Middle frontal gyrus (tissue), 1 donor: Measurements from ENCODE around the gene RASGRP4.
A peak's percentile ranks its signal among the peaks of the same experiment; 100 is the strongest.
"Not testable (repeated sequence)": the region's sequence is repeated elsewhere in the genome, so short reads cannot be mapped to it uniquely, and the experiment has no call there.

Source experiments
- DNase-seq: peaks from one replicate; pipeline ENCODE4 v3.0.0-alpha.2; 2015; ENCODE audit warnings: low spot score; ENCODE audit errors: extremely low spot score

The RASGRP4 gene

GRCh38 chr19:38417544-38418506 lies 8.2 kb downstream of the RASGRP4 start:
- no peak for DNase-seq

DNA sequence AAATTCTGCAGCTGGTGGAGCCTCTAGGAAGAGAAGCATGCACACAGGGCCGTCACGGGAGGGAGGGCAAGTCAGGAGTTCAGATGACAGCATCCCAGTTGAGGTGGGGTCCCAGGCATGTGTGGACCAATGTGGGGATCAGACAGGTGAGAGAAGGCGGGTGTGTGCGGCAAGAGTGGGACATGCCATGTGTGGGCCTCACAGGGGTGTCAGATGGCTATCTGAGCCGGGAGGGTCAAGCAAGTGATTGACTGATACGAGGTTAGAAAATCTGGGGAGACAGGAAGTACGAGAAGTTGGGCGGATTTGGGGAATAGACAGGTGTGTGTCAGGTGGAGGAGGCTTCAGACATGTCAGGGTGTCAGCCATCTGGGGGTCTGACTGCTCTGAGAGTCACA lies 8.9 kb downstream of the RASGRP4 start:
- DNase-seq: no peak

GRCh38 chr19:38413416-38413815 lies 12.6 kb downstream of the RASGRP4 start:
- DNase-seq: no peak

DNA sequence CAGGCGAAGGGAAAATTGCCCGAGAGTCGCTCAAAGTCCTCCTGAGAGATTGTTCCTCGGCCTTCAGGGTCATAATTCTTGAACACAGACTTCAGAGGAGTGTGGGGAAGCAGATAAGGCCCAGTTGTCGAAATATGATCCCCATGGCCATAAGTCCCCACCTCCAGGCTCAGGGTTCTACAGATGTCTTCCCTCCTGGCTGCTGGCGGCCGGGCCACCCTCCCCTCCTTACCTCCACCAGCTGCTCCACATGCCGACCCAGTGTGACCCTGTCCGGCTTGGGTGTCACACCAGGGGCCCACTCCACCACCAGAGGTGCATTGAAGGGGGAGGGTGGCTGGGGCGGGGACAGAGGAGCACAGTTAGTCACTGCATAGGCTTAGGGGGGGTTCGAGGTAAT lies 13.1 kb downstream of the RASGRP4 start:
- DNase-seq: no peak

GRCh38 chr19:38412491-38412890 lies 13.5 kb downstream of the RASGRP4 start:
- no peak for DNase-seq

DNA sequence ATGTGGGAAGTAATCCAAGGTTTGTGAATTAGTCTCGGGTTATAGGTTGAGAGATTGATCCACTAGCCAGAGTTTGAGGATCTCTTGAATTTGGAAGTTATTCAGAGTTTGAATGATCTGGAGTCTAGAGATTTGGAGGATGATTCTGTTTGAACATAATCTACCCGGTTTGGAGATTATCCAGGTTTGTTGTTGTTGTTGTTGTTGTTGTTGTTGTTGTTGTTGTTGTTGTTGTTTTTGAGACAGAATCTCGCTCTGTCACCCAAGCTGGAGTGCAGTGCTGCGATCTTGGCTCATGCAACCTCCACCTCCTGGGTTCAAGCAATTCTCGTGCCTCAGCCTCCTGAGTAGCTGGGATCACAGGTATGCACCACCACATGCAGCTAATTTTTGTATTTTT lies 14.1 kb downstream of the RASGRP4 start:
- not testable (repeated sequence) for DNase-seq

- DNase-seq: no peak
These were observed 14.8 kb downstream of the RASGRP4 start for GRCh38 chr19:38411041-38411712.

- not testable (repeated sequence) for DNase-seq
These were observed 15.6 kb downstream of the RASGRP4 start for GRCh38 chr19:38410407-38410806.

DNA sequence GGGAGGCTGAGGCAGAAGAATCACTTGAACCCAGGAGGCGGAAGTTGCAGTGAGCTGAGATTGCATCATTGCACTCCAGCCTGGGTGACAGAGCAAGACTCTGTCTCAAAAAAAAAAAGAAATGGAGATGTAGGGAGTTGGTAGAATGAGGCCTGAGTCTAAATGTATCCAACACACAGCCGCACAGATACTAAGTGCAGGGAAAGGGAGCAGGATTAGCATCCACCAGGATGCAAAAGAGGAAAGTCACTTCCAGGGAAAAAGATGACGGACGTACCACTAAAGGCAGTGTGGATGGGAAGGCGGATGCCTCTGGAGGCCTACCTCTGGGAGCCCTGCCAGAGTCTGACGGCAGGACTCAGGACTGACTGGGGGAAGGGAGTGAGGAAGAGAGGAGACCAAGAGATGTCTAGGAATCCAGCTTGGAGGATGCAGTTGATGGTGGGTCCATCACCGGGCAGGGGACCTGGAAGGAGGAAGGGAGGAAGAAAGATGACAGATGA lies 16.3 kb downstream of the RASGRP4 start:
- no peak for DNase-seq

DNA sequence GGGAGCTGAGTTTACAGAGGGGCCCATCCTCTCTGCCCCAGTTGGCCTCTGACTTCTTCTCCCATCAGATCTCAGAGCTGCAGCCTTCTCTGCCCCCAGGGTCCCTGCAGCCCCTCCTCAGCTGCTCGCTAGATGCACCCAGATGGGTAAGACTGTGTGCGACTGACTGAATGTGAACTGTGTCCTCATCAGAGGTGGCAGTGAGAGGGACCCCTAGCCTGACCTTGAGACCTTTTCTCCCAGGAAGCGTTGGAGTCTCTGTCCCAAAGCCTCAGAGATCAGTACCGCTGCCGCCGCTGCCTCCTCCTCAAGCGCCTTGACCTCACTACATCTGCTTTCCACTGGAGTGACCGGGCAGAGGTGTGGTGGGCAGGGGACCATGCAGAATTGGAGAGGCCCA lies 20.7 kb downstream of the RASGRP4 start:
- DNase-seq: no peak

DNA sequence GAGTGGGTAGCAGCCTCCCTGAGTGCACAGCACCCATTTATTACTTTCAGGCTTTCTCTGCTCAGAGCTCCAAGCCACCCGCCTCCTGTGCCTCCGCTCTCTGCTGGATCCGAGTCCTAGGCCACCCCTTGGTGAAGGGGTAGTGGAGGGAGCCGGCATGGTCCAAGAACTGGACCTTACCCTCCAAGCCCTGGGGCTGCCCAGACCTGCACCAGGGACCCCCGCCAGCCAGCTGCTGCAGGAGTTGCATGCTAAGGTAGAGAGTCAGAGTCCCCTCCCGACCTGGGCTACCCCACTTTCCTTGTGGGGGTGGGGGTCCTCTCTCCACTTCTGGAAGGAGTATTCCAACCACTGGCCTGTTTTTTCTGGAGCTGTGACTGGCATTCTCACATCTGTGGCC lies 21.2 kb downstream of the RASGRP4 start:
- DNase-seq: no peak

DNA sequence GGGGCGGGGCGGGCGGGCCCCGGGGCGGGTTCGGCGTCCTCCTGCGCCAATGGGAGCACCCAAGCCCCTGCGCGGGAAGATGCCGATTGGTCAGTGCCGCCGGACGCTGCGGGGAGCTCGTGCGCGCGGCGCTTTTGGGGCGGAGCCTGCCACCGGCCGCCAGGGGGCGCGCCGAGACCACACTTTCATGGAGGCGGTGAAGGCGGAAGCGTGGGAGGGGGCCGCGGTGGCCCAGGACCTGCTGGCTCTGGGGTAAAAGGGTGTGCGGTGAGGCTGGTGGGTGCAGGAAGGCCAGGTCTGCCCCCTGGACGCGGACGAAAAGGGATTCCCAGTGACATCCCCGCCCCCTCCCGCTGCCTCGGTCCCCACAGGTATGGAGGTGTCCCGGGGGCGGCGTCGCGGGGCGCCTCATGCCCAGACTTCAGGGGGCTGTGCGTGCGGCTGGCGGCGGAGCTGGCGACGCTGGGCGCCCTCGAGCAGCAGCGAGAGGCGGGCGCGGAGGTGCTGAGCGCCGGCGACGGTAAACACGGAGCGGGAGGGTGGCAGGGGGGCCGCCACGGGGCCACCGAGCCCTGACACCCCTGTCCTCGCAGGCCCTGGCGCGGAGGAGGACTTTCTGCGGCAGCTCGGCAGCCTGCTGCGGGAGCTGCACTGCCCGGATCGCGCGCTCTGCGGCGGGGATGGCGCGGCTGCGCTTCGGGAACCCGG lies 22.9 kb downstream of the RASGRP4 start, which contains the start of gene FAM98C:
TSS of gene FAM98C (plus strand) at position 127 of the 708 bp plus-strand sequence. CDS start at position 188, 61 bp downstream.
- peak; percentile 94 for DNase-seq

DNA sequence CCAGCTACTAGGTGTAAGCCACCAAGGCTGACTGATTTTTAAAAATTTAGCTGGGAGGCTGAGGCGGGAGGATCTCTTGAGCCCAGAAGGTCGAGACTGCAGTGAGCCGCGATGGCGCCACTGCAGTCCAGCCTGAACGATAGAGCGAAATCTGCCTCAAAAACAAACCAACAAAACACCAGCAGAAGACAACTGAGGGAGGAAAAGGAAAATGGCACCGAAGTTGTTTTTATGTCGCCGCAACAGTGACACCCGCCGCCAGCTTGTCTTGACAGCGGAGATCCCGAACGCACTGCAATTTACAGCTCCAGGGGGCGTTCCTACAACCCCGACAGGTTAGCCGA lies 23.4 kb downstream of the RASGRP4 start:
- no peak for DNase-seq

DNA sequence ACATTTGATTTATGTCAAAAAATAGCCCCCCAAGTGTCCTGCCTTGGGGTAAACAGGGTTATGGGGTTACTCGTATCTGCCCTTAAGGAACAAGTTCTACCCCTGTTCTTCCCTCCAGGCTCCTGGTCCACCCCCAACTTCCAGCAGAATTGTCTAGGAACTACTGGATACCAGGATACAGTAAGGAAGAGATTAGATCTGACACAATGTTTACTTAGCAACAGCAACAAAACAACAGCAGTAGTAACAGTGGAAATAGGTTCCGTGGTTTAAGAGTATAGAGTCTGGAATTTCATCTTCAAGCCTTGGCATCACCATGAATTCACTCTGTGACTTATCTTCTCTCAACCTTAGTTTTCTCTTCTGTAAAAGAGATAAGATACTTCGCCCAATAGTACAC lies 24.9 kb downstream of the RASGRP4 start:
- no peak for DNase-seq

DNA sequence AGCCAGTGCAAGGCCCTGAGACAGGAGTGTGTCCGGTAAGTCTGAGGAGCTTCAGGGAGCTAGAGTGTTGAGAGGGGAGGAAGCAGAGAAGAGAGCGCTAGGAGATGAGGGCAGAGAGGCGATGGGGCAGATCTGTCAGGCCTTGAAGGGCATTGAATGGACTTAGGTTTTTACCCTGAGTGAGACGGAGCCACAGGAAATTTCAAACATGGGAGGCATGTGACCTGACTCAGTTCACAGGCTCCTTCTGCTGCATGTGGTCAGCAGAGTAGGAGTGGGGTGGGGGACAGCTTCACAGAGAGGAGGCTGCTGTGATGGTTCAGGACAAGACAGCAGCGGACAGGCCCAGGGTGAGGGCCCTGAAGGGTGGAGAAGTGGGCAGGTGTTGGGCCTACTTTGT lies 25.7 kb downstream of the RASGRP4 start:
- DNase-seq: no peak

- no peak for DNase-seq
These were observed 26.5 kb downstream of the RASGRP4 start for GRCh38 chr19:38399537-38399936.

- DNase-seq: no peak
These were observed 26.9 kb downstream of the RASGRP4 start for GRCh38 chr19:38399081-38399480.

- DNase-seq: no peak
These were observed 30.5 kb downstream of the RASGRP4 start for GRCh38 chr19:38395381-38396114.

- no peak for DNase-seq
These were observed 31.5 kb downstream of the RASGRP4 start for GRCh38 chr19:38394488-38394887.

DNA sequence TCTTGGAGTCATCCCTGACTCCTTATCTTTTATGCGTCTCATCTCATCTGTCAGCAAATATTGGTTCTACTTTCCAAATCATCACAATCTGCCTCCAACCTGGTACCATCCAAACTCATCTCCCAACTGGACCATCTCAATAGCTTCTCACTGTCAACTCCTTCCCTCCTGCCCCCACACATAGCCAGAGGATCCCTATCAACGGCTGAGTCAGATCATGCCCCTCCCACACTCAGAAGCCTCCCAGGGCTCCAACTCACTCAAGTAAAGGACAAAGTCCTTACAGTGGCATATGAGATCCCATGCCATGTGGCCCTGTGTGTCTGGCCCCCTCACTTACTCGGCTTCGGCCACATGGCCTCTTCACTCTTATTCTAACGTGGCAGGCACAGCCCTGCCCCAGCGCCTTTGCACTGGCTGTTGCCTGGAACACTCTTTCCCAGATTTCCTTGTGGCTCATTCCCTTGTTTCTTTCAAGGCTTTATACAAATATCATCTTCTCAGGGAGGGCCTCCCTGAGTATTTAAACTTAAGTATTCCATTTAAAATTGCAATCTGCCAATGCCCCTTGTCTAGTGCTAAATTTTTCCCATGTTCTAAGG lies 33.2 kb downstream of the RASGRP4 start:
- DNase-seq: no peak
